Measurements from ENCODE around the gene ECSCR.

DNA sequence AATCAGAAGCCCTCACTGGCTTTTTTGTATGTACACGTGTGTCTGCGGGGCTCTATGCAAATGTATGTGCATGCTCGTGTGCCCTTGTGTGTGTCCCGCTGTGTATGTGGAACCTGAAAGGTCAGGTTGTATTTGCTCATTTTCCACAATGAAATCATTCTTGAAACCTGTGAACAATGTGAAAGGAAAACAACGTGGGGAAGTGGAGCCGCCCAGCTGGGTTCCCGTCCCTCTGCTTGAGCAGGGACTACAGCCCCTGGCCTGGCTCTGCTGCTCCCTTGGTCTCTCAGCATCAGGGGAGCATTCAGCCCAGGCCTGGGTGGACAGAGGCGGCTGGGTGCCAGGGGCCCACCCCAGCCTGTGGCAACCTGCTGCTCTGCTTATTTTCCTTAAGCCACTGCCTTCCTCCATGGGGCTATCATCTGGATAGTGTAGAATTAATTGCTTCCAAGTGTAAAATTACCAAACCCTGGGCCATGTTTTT lies 3.0 kb downstream of the ECSCR start:
- TF ChIP-seq, protein P1, sequence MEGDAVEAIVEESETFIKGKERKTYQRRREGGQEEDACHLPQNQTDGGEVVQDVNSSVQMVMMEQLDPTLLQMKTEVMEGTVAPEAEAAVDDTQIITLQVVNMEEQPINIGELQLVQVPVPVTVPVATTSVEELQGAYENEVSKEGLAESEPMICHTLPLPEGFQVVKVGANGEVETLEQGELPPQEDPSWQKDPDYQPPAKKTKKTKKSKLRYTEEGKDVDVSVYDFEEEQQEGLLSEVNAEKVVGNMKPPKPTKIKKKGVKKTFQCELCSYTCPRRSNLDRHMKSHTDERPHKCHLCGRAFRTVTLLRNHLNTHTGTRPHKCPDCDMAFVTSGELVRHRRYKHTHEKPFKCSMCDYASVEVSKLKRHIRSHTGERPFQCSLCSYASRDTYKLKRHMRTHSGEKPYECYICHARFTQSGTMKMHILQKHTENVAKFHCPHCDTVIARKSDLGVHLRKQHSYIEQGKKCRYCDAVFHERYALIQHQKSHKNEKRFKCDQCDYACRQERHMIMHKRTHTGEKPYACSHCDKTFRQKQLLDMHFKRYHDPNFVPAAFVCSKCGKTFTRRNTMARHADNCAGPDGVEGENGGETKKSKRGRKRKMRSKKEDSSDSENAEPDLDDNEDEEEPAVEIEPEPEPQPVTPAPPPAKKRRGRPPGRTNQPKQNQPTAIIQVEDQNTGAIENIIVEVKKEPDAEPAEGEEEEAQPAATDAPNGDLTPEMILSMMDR (tag by site-specific recombination; IDR thresholded peaks at IDR 0.05) = no peak
- no peak for TF ChIP-seq HOXA7 (CRISPR knock-in tag; IDR thresholded peaks at IDR 0.05; ENCODE audit: borderline replicate concordance)
- no peak for TF ChIP-seq ZNF776 (tag by site-specific recombination; IDR thresholded peaks at IDR 0.05; ENCODE audit: borderline replicate concordance)
- TF ChIP-seq ZFP3 (tag by site-specific recombination; IDR thresholded peaks at IDR 0.05; ENCODE audit: low read depth) = no peak
- no peak for TF ChIP-seq SALL2 (tag by site-specific recombination; IDR thresholded peaks at IDR 0.05; ENCODE audit: borderline replicate concordance)
- no peak for TF ChIP-seq ZNF677 (tag by site-specific recombination; IDR thresholded peaks at IDR 0.05)
- no peak for TF ChIP-seq ZNF501 (tag by site-specific recombination; IDR thresholded peaks at IDR 0.05)
- TF ChIP-seq, protein P2, sequence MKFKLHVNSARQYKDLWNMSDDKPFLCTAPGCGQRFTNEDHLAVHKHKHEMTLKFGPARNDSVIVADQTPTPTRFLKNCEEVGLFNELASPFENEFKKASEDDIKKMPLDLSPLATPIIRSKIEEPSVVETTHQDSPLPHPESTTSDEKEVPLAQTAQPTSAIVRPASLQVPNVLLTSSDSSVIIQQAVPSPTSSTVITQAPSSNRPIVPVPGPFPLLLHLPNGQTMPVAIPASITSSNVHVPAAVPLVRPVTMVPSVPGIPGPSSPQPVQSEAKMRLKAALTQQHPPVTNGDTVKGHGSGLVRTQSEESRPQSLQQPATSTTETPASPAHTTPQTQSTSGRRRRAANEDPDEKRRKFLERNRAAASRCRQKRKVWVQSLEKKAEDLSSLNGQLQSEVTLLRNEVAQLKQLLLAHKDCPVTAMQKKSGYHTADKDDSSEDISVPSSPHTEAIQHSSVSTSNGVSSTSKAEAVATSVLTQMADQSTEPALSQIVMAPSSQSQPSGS (tag by site-specific recombination; IDR thresholded peaks at IDR 0.05; ENCODE audit: low read depth) = no peak
- TF ChIP-seq ZNF157 (tag by site-specific recombination; IDR thresholded peaks at IDR 0.05) = no peak
- no peak for TF ChIP-seq ZNF621 (tag by site-specific recombination; IDR thresholded peaks at IDR 0.05)
- no peak for TF ChIP-seq ZNF184 (tag by site-specific recombination; IDR thresholded peaks at IDR 0.05)
- no peak for TF ChIP-seq ZNF785 (tag by site-specific recombination; IDR thresholded peaks at IDR 0.05)
- TF ChIP-seq IKZF3 (tag by site-specific recombination; IDR thresholded peaks at IDR 0.05) = no peak
